Psoas muscle (tissue), 8 donors: Measurements from ENCODE around the gene PACSIN2. TPM values are rescaled to one million over a fixed set of nuclear protein-coding genes. Genes with fewer than 3 reads are reported as not detected.

ENCODE experiments used
- ATAC-seq, 4 donors: fragments of 200-7000 bp; cut with Tn5 transposase; one replicate each; pipeline ENCODE4 v1.9.1; 2020; ENCODE audit warnings: moderate library complexity in 3 of 4, mild to moderate bottlenecking in 2 of 4
- DNase-seq, 2 donors: peaks; one replicate each; pipeline ENCODE4 v3.0.0-alpha.2; 2020
- H3K27ac ChIP-seq: fragments of 200-600 bp; one replicate; pipeline ENCODE4 v1.8.0; 2022
- H3K27me3 ChIP-seq, 3 donors: fragments of 200-600 bp in 1 of 3; one replicate each; pipeline versions ENCODE4 v1.6.1 to v1.8.0; 2013 to 2022; ENCODE audit warnings: low read length in 2 of 3, mild to moderate bottlenecking in 2 of 3, moderate library complexity in 1 of 3; ENCODE audit not compliant: insufficient read depth in 3 of 3
- H3K36me3 ChIP-seq, 2 donors: fragments of 200-600 bp in 1 of 2; one replicate each; pipeline versions ENCODE4 v1.6.1 to v1.8.0; 2013 to 2022; ENCODE audit warnings: low read depth in 1 of 2, mild to moderate bottlenecking in 1 of 2, moderate library complexity in 1 of 2; ENCODE audit not compliant: insufficient read depth in 1 of 2
- H3K4me1 ChIP-seq: fragments of 200-600 bp; one replicate; pipeline ENCODE4 v1.8.0; 2022
- H3K4me3 ChIP-seq: fragments of 200-600 bp; one replicate; pipeline ENCODE4 v1.8.0; 2022; ENCODE audit warnings: mild to moderate bottlenecking
- H3K9me3 ChIP-seq: fragments of 200-600 bp; one replicate; pipeline ENCODE4 v1.8.0; 2022
- CTCF ChIP-seq: fragments of 200-600 bp; IDR thresholded peaks from one replicate; pipeline ENCODE4 v1.8.0; 2022; ENCODE audit warnings: antibody characterized with exemption
- WGBS, 3 donors: extraction: QIAGEN DNeasy Blood & Tissue Kit; methylation state at CpG; one replicate each; pipeline versions ENCODE4 v1.1.6 to v1.1.7; 2013; 5-methylcytosine and 5-hydroxymethylcytosine counted together
- intact Hi-C, 2 donors: fragments of 100-400 bp; cut with DNase I; formaldehyde crosslinking; loops; one replicate each; pipeline versions ENCODE4 v1.11.0 to v1.14.2; 2022
- polyA plus RNA-seq, 3 donors: library from polyadenylated mRNA; stranded (reverse); fragments of 200-250 nt; gene quantifications; one replicate each; pipeline ENCODE4 v1.2.3, GENCODE V29; 2013
- total RNA-seq, 4 donors: library from RNA; stranded (reverse); fragmentation: NEBNext Ultra II Directional in 2 of 4; extraction: Animal tissue kit (Norgen Biotek cat#: 25700) in 2 of 4; gene quantifications; one replicate each; pipeline versions ENCODE4 v1.2.1 to v1.2.4, GENCODE V29; 2021 to 2023
- donor health status: healthy with polysubstance abuse.
- donor health status: DM: no; HTN: no; CAD: no; lungs with moderate emphysema.
- donor health status: Bipolar disorder and iron deficiency.
- donor health status: healthy.
- donor health status: DM: yes; HTN: yes; CAD: no.
- donor health status: DM: no; HTN: no; CAD: no.
- donor health status: DM: no; HTN: no; CAD: no.
- donor health status: DM: yes; HTN: yes; CAD: no.

Gene PACSIN2
- total and polyA plus RNA-seq, 7 donors: 21.0 to 52.2 (median 31.4) TPM

GRCh38 chr22:42959576-42960509 is 55.1 kb downstream of the PACSIN2 start:
- Histone ChIP-seq H3K9me3 (no peaks in the 10 kb centered on the region), H3K4me3 (peak overlapping the region; percentile 47), H3K27me3 (no peaks in the 10 kb centered on the region), H3K4me1 (peaks cover 37% of the 10 kb centered on the region), H3K27ac (peak overlapping the region; percentile 61), H3K36me3 (no peaks in the 10 kb centered on the region)
- intact Hi-C loops: loop anchor here (5.0 kb wide), 1 partner anchor 48 kb away; no protein-coding TSS in a partner anchor
- TF ChIP-seq CTCF: no peak
- DNase-seq (peak in 1 of 2 donors; percentile 51), ATAC-seq (peak; percentile 91 to 95 (median 93))
- whole genome bisulfite sequencing, 3 donors: 17 to 25% (median 23%) methylated on average over 13 of the region's 13 CpGs

GRCh38 chr22:42958937-42959336 is 56.0 kb downstream of the PACSIN2 start:
- Histone ChIP-seq H3K4me3 (peak overlapping the region; percentile 47), H3K9me3 (no peaks in the 10 kb centered on the region), H3K36me3 (no peaks in the 10 kb centered on the region), H3K27me3 (no peaks in the 10 kb centered on the region), H3K4me1 (peaks cover 35% of the 10 kb centered on the region), H3K27ac (peak overlapping the region; percentile 61)
- WGBS, 3 donors: 83 to 89% (median 84%) methylated on average over 6 of the region's 6 CpGs
- intact Hi-C loops: loop anchor here (5.0 kb wide), 1 partner anchor 47 kb away; no protein-coding TSS in a partner anchor
- no peak for ATAC-seq
- no peak for DNase-seq
- no peak for TF ChIP-seq CTCF

- H3K4me3 ChIP-seq: peak overlapping the region; percentile 47
- DNase-seq (no peak), ATAC-seq (no peak)
- no peak for TF ChIP-seq CTCF
- peaks cover 35% of the 10 kb centered on the region for H3K4me1 ChIP-seq
- no peaks in the 10 kb centered on the region for H3K9me3 ChIP-seq
- WGBS, 3 donors: 58 to 72% (median 65%) methylated on average over 7 of the region's 7 CpGs
- no peak overlapping the region for H3K27ac ChIP-seq
- no peaks in the 10 kb centered on the region for H3K27me3 ChIP-seq
- intact Hi-C loops: loop anchor here (5.0 kb wide), 1 partner anchor 46 kb away; no protein-coding TSS in a partner anchor
- no peaks in the 10 kb centered on the region for H3K36me3 ChIP-seq
Observed at GRCh38 chr22:42957958-42958357, 57.0 kb downstream of the PACSIN2 start.

- DNase-seq (no peak), ATAC-seq (no peak)
- no peak for TF ChIP-seq CTCF
- Histone ChIP-seq H3K4me1 (peaks cover 35% of the 10 kb centered on the region), H3K27ac (no peak overlapping the region), H3K36me3 (no peaks in the 10 kb centered on the region), H3K4me3 (peak overlapping the region; percentile 47), H3K9me3 (no peaks in the 10 kb centered on the region), H3K27me3 (no peaks in the 10 kb centered on the region)
- intact Hi-C loops: loop anchor here (5.0 kb wide), 1 partner anchor 45 kb away; no protein-coding TSS in a partner anchor
- 75 to 87% (median 76%) methylated on average over 3 of the region's 3 CpGs for WGBS, 3 donors
Observed at GRCh38 chr22:42957544-42957943, 57.4 kb downstream of the PACSIN2 start.
